Osteoblast (primary cell): Measurements from ENCODE around the gene RUNX2. TPM values are rescaled to one million over a fixed set of nuclear protein-coding genes. Genes with fewer than 3 reads are reported as not detected.

ENCODE experiments used
- DNase-seq: peaks from one replicate; pipeline ENCODE4 v3.0.0; 2011; ENCODE audit warnings: low spot score, mixed read lengths; ENCODE audit not compliant: insufficient read length; ENCODE audit errors: missing footprints
- H2AFZ ChIP-seq: 2 replicates; pipeline ENCODE4 v1.6.0; 2011; ENCODE audit warnings: mild to moderate bottlenecking, low read length
- H3K27ac ChIP-seq: 2 replicates; pipeline ENCODE4 v1.5.1; 2011; ENCODE audit warnings: mild to moderate bottlenecking, low read depth, low read length, moderate library complexity
- H3K27me3 ChIP-seq: 2 replicates; pipeline ENCODE4 v1.6.0; 2012; ENCODE audit warnings: mild to moderate bottlenecking, control low read depth, inconsistent platforms, low read length, moderate library complexity; ENCODE audit not compliant: insufficient read depth
- H3K36me3 ChIP-seq: 2 replicates; pipeline ENCODE4 v1.5.1; 2011; ENCODE audit warnings: mild to moderate bottlenecking, low read length, control low read depth, moderate library complexity; ENCODE audit not compliant: insufficient read depth
- H3K4me1 ChIP-seq: 2 replicates; pipeline ENCODE4 v1.5.1; 2011; ENCODE audit warnings: mild to moderate bottlenecking, low read length, control low read depth, moderate library complexity; ENCODE audit not compliant: insufficient read depth
- H3K4me2 ChIP-seq: 2 replicates; pipeline ENCODE4 v1.6.0; 2011; ENCODE audit warnings: mild to moderate bottlenecking, low read length; ENCODE audit not compliant: insufficient read depth
- H3K4me3 ChIP-seq: fragments of 200-600 bp; sonication (generic); 3 replicates; pipeline ENCODE4 v1.5.1; 2012; ENCODE audit warnings: mild to moderate bottlenecking, low read length, inconsistent platforms; ENCODE audit not compliant: insufficient read depth
- H3K79me2 ChIP-seq: 2 replicates; pipeline ENCODE4 v1.6.0; 2012; ENCODE audit warnings: mild to moderate bottlenecking, low read length, control low read depth, inconsistent platforms; ENCODE audit not compliant: insufficient read depth
- H3K9me3 ChIP-seq: 2 replicates; pipeline ENCODE4 v1.5.1; 2011; ENCODE audit warnings: low read depth, low read length, control low read depth
- H4K20me1 ChIP-seq: 2 replicates; pipeline ENCODE4 v1.6.0; 2012; ENCODE audit warnings: mild to moderate bottlenecking, low read length, control low read depth; ENCODE audit not compliant: insufficient read depth
- total RNA-seq: library from RNA; depleted of rRNA; stranded (reverse); fragments of >200 nt; gene quantifications from 2 replicates; pipeline ENCODE4 v1.2.3, GENCODE V29; 2012
- TF ChIP-seq, protein P1 (sequence below): IDR thresholded peaks from 2 replicates; pipeline ENCODE4 v1.5.1; 2011; ENCODE audit warnings: mild to moderate bottlenecking, low read depth, low read length, moderate library complexity; ENCODE audit errors: extremely low read depth

RUNX2 gene
- total RNA-seq, 1 donor = 30.0 TPM

DNA sequence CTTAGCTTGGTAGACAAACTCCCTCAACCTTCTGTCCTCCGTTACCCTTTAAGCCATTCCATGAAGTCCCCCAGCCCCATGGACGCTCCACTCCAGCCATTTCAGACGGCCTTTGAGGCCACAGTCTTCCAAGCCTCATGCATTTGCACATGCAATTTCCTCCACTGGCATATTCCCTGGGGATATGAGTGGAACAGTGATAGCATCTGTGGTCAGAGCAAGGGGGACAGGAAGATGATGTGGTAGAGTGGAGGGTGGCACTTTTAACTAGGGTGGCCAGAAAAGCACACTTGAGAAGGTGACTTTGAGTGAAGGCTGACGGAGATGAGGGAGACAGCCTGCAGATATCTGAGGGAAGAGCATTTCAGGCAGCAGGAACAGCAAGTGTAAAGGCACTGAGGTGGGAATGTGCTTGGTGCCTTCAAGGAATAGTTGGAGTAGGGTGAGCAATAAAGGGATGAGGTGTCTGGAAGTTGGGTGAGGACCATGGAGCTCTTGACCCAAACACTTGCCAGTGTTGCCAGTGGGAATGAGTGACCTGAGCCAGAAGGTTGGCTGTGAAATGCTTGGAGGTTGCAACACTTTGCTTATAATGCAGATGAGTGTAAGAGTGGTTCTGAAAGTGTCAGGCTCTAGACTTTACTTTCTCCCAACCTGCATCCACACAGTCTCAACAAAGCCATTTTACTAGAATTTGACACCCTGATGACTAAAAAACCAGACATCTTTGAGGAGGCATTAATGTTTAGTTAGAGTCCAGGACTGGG lies 325.2 kb downstream of the RUNX2 start:
- Histone ChIP-seq H3K4me2 (no peak overlapping the region), H2AFZ (no peak overlapping the region), H4K20me1 (no peaks in the 10 kb centered on the region), H3K27me3 (no peaks in the 10 kb centered on the region), H3K4me1 (peaks cover 68% of the 10 kb centered on the region), H3K36me3 (no peaks in the 10 kb centered on the region), H3K4me3 (no peak overlapping the region), H3K79me2 (no peaks in the 10 kb centered on the region), H3K27ac (peak overlapping the region; percentile 97), H3K9me3 (no peaks in the 10 kb centered on the region)
- TF ChIP-seq, protein P1, sequence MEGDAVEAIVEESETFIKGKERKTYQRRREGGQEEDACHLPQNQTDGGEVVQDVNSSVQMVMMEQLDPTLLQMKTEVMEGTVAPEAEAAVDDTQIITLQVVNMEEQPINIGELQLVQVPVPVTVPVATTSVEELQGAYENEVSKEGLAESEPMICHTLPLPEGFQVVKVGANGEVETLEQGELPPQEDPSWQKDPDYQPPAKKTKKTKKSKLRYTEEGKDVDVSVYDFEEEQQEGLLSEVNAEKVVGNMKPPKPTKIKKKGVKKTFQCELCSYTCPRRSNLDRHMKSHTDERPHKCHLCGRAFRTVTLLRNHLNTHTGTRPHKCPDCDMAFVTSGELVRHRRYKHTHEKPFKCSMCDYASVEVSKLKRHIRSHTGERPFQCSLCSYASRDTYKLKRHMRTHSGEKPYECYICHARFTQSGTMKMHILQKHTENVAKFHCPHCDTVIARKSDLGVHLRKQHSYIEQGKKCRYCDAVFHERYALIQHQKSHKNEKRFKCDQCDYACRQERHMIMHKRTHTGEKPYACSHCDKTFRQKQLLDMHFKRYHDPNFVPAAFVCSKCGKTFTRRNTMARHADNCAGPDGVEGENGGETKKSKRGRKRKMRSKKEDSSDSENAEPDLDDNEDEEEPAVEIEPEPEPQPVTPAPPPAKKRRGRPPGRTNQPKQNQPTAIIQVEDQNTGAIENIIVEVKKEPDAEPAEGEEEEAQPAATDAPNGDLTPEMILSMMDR = no peak
- no peak for DNase-seq

DNA sequence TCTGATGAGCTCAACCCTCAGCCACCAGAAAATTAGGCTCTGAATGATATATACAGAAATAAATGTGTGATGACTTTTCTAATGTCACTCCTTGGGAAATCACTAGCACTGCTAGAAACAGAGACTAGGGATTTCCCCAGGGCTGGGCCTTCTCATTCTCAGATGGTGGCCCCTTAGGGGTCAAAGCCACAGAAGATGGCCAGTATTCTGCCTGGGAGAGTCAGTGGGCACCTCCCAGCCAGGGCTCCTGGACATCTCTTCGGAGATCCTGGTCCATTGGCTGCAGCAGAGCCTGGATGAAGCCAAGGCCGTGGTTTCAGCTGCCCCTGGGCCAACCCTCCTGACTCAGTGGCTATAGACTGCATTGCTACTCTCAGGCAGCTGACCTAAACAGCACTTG lies 326.5 kb downstream of the RUNX2 start:
- H3K27ac ChIP-seq = peak overlapping the region; percentile 97
- H3K9me3 ChIP-seq = no peaks in the 10 kb centered on the region
- H3K27me3 ChIP-seq = no peaks in the 10 kb centered on the region
- no peak overlapping the region for H3K4me2 ChIP-seq
- H3K4me3 ChIP-seq = no peak overlapping the region
- no peaks in the 10 kb centered on the region for H3K36me3 ChIP-seq
- H4K20me1 ChIP-seq = no peaks in the 10 kb centered on the region
- H3K4me1 ChIP-seq = peaks cover 71% of the 10 kb centered on the region
- H2AFZ ChIP-seq = no peak overlapping the region
- TF ChIP-seq, protein P1 = no peak
- no peak for DNase-seq
- no peaks in the 10 kb centered on the region for H3K79me2 ChIP-seq

DNA sequence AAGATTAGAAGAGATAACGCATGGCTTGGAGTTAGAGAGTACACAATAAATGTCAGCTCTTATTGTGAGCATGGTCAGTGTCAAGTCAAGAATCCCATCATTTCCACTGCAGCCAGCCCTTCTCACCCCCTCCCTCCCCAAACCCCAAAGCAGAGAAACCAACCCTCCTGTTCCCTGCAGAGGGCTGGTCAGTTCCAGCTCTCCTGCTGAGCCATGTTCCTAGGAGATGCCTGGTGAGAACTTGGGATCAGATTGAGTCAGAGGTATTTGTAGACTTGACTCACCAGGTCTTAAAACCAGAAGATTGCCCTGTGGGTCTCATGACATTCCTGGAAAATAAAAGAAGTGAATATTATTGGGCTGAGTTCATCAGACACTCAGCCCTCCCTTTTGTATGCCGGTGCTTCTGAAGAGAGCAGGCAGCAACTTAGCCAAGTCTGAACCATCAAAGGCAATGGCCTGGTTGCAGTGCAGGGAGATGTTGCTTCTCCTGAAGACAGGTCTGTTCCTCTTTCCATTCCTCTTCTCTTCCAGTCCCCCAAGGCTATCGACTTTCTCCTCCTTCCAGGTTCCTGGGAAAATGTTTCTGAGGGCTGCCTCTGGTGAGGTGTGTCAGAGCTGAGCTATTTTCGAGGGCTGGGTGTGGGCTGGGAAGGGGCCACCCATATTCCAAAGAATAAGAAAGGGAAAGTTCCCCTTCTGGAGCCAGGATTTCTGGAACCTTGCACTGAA lies 327.8 kb downstream of the RUNX2 start:
- Histone ChIP-seq H3K9me3 (no peaks in the 10 kb centered on the region), H3K36me3 (no peaks in the 10 kb centered on the region), H3K27me3 (no peaks in the 10 kb centered on the region), H3K4me3 (no peak overlapping the region), H2AFZ (peak overlapping the region; percentile 82), H3K79me2 (no peaks in the 10 kb centered on the region), H3K27ac (peak overlapping the region; percentile 97), H3K4me1 (peaks cover 59% of the 10 kb centered on the region), H4K20me1 (no peaks in the 10 kb centered on the region), H3K4me2 (peak overlapping the region; percentile 63)
- DNase-seq = peak; percentile 97
- TF ChIP-seq, protein P1 = no peak

DNA sequence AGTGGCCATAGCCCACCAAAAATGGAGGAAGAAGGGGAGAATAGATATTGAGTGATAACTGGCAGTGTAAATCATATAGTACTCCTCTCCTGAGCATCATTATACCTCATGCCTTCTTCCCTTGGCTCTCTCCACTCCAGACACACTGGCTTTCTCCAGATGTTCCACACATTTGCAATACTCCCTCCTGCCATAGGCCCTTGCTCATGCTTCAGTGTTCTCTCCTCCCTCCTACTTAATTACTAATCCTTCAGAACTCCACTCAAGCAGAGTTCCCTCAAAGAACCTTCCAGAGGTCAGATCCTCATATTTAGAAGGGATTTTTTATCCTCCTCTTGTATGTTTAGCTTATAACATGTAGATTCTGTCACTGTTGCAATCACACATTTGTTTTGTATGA lies 329.1 kb downstream of the RUNX2 start:
- no peak overlapping the region for H3K4me3 ChIP-seq
- DNase-seq = no peak
- H3K4me1 ChIP-seq = peaks cover 49% of the 10 kb centered on the region
- no peaks in the 10 kb centered on the region for H3K27me3 ChIP-seq
- H3K27ac ChIP-seq = peak overlapping the region; percentile 97
- H2AFZ ChIP-seq = no peak overlapping the region
- no peaks in the 10 kb centered on the region for H3K9me3 ChIP-seq
- H4K20me1 ChIP-seq = no peaks in the 10 kb centered on the region
- TF ChIP-seq, protein P1 = no peak
- no peak overlapping the region for H3K4me2 ChIP-seq
- H3K36me3 ChIP-seq = no peaks in the 10 kb centered on the region
- no peaks in the 10 kb centered on the region for H3K79me2 ChIP-seq
